ENCODE data around the gene L3MBTL3.

Gene L3MBTL3

GRCh38 chr6:130176378-130176777, 158.0 kb downstream of the L3MBTL3 start:
- no peak for DNase-seq (ENCODE audit: low read depth)
- H3K4me3 ChIP-seq (ENCODE audit: low read depth, low read length), result no peak overlapping the region
- TF ChIP-seq CTCF (conservative IDR thresholded peaks at IDR 0.05; ENCODE audit: low read depth, low read length), result no peak

GRCh38 chr6:130178692-130179091, 160.3 kb downstream of the L3MBTL3 start:
- H3K4me3 ChIP-seq (ENCODE audit: low read depth, low read length), result no peak overlapping the region
- DNase-seq (ENCODE audit: low read depth), result peak; percentile 95
- TF ChIP-seq CTCF (conservative IDR thresholded peaks at IDR 0.05; ENCODE audit: low read depth, low read length), result no peak

GRCh38 chr6:130182466-130182865, 164.1 kb downstream of the L3MBTL3 start:
- no peak for TF ChIP-seq CTCF (conservative IDR thresholded peaks at IDR 0.05; ENCODE audit: low read depth, low read length)
- no peak for DNase-seq (ENCODE audit: low read depth)
- H3K4me3 ChIP-seq (ENCODE audit: low read depth, low read length), result no peak overlapping the region

- TF ChIP-seq CTCF (conservative IDR thresholded peaks at IDR 0.05; ENCODE audit: low read depth, low read length), result no peak
- no peak for DNase-seq (ENCODE audit: low read depth)
- H3K4me3 ChIP-seq (ENCODE audit: low read depth, low read length), result no peak overlapping the region
Observed at GRCh38 chr6:130183271-130184222, 165.2 kb downstream of the L3MBTL3 start.

- no peak for TF ChIP-seq CTCF (conservative IDR thresholded peaks at IDR 0.05; ENCODE audit: low read depth, low read length)
- no peak for DNase-seq (ENCODE audit: low read depth)
- no peak overlapping the region for H3K4me3 ChIP-seq (ENCODE audit: low read depth, low read length)
Observed at GRCh38 chr6:130185658-130186057, 167.3 kb downstream of the L3MBTL3 start.

GRCh38 chr6:130187335-130188206, 169.2 kb downstream of the L3MBTL3 start:
- no peak for TF ChIP-seq CTCF (conservative IDR thresholded peaks at IDR 0.05; ENCODE audit: low read depth, low read length)
- H3K4me3 ChIP-seq (ENCODE audit: low read depth, low read length), result no peak overlapping the region
- no peak for DNase-seq (ENCODE audit: low read depth)
